DMS53 treated with DMSO at 0.1 percent for 48 hours (cell line): ENCODE data around the gene CTBP2.
"Not testable (repeated sequence)": the region's sequence is repeated elsewhere in the genome, so short reads cannot be mapped to it uniquely, and the experiment has no call there.

ENCODE experiments used
- DNase-seq: peaks from one replicate; lab custom pipeline; 2025; ENCODE audit not compliant: unreplicated experiment; lab: John Stamatoyannopoulos, UW

Gene CTBP2

DNA sequence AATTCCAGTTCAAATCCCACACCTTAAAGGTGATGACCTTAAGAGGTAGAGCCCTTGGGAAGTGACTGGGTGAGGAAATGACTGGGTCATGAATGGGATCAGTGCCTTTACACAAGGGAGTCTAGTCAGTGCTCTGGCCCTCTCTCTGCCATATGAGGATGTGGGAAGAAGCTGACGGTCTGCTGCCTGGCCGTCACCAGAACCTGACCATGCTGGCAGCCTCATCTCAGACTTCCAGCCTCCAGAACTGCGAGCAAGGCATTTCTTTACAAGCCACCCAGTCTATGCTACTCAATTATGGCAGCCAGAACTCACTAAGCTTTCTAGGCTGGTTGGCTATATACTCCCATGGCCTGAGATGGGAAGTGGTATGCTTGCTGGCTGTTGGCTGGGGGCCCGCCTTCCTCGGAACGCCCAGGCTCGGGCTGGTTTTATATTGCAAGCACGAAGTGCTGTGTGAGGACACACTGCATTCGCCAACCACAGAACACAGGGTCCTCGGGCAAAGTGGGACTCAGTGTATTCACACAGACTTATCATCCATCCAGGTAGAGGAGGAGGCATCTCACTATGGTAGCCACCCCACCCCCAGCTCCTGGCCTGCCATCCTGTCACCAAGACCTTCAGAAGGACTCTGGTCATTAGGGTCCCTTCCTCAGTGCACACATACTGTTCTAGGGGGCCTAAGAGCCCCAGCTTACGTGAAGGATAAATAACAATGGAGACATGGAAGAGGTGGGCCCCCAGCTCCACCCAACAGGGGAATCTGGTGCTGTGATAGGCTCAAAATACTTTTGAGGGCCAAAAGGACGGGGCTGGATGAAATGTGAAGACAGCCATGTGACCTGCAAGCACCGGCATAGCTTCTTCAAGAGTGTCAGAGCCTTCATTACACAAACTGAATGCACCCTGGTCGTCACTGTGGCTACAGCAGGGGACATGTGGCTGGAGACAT is 169.4 kb downstream of the CTBP2 start:
- no peak for DNase-seq

DNA sequence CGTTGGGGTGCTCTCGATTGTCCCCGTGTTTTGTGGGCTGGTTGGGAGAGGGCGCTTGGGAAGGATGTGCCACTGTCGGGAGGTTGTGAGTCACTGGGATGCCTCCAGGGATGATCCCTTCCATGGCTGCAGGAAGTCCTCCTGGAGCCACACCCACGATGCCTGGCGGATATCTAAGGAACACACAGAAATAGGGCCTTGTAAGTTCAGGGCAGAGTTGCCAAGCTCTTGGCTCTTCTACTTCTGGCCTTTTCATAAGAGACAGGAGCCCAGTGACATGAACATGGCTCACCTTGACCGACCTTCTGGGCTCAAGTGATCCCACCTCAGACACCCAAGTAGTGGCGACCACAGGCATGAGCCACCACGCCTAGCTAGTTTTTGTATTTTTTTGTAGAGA is 170.8 kb downstream of the CTBP2 start:
- no peak for DNase-seq

DNA sequence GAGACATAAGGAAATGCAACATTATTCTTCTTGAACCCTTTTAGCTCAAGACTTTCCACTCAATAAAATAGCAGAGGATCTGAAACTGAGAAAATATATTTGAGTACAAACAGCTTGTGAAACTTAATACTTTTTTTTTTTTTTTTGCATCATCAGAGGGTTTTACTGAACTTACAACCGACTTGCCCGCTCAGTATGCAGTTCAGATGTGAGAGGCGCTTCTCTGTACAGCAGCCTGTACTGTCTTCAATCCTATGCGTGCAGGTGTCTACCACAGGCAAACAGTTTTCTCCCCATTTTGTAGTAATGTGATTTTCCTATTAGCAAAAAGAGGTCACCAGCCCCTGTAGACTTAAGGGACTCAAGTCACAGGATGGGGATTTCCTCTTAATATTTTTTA is 171.6 kb downstream of the CTBP2 start:
- DNase-seq: not testable (repeated sequence)

DNA sequence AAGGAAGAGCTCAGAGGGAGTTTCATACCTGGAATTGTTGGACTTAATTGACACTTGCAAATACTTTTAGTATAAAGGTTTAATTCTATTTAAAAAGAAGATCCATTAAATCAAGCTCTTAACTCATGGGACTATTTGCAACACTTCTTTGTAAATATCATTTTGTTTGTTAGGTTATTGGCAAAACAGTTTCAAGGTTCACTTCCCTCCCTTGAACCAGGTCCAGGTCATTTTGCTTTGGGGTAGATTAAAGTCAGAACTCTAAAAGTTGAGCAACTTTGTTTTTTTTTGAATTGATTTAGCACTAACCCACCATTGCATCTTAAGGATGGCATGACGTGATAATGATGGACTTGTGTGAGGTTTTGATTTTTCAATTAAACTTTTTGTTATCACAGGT is 172.6 kb downstream of the CTBP2 start:
- DNase-seq: no peak

DNA sequence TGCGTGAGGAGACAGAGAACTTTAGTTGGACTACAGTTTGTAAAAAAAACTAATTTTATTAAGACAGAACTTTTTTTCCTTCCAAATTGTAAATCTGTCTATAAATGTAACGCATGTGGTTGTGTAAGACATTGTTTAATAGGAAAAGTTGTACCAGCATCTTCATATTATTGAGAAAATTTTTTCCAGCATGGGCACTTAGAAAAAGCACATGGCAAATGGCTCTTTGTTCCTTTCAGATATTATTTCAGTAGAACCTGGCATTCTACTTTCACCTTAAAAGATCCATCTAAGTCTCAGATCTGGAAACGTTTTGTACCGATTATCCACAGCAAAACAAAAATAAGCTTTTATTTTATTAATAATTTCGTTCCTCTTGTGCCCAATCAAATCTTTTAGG is 175.2 kb downstream of the CTBP2 start:
- DNase-seq: no peak

DNA sequence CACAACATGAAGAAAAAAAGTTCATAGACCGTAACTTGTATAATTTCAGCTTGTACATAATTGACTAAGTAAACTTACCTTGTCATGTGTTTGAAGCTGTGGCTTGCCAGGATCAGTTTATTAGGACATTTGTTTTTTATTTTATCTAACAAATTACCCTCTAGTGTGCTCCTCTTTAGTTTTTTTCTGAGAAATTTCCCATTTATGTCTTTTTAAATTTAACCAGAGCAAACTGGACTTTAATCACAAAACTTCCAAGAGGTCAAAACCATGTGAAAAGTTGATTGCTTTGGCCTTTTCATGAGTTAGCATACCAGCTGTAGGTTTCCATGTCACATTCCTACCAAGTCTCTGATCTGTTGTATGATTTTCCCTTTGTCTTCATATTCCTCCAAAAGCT is 176.0 kb downstream of the CTBP2 start:
- DNase-seq: no peak

DNA sequence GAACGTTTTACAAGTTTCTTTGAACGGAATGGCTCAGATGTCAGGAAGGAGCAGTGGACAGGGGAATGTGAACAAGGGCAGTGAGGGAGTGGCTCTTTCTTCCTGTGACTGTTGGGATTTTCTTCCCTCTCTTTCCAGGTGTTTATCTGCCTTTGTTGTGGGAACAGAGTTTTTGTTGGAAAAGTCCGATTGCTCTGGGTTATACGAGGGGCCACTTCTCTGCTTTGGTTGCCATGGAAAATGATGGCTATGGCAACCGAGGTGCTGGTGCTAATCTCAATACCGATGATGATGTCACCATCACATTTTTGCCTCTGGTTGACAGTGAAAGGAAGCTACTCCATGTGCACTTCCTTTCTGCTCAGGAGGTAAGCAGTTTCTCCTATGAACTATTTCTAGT is 177.0 kb downstream of the CTBP2 start:
- no peak for DNase-seq

DNA sequence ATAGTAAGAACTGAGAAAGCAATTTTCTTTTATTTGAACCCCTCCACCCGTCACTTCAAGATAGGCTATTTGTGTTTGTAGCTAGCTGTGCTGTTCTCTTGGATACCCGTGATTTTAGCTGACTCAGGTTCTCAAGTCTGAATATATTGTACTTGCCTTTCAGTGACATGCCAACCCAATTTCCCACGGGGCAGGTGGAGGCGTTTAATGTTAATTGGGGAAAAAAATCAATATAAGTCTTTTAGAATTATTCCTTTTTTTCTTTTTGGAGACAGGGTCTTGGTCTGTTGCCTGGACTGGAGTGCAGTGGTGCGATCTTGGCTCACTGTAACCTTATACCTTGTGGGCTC is 182.0 kb downstream of the CTBP2 start:
- DNase-seq: no peak

DNA sequence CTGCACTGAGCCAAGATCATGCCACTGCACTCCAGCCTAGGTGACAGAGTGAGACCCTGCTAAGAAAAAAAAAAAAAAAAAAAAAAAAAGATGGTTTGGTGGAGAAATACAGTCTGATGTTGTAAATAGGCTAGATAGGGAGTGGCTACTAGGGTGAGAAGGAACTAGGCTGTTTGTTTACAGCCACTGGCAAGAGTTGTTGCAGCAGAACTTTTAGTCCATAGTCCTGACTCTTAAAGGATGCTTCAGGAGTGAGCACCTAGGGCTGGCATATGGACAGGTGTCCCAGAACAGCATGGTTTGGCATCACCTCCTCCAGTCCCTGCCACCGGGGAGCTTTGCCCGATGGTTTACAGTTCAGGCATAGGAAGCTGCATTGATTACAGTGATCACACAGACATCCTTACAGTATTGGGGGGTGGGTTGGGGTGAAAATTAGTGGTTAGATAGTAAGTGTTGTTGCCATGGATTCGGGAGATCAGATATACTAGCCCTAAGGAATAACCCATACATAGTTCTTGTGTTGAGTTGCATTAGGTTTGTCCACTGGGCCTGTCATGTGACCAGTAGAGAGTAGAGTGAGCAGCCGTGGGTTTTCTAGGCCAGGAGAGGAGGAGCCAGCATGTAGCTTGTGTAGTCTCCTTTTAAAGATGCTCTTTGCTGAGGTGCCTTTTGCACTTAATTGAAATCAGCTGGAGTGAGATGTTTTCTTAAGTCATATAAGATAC is 182.6 kb downstream of the CTBP2 start:
- DNase-seq: no peak

DNA sequence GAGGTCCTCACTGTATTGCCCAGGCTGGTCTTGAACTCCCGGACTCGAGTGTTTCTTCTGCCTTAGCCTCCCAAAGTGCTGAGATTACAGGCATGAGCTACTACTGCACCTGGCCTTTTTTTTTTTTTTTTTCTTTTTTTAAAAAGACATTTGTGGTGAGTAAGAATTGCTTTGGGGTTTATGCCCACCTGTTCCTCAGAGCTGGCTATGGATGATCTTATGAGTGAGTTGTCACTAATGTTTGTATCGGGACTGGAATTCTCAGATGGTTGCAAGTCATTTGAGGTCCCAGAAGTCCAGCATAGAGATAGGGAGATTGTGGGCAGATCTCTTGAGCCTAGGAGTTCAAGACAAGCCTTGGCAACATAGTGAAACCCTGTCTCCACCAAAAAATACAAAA is 183.2 kb downstream of the CTBP2 start:
- no peak for DNase-seq

DNA sequence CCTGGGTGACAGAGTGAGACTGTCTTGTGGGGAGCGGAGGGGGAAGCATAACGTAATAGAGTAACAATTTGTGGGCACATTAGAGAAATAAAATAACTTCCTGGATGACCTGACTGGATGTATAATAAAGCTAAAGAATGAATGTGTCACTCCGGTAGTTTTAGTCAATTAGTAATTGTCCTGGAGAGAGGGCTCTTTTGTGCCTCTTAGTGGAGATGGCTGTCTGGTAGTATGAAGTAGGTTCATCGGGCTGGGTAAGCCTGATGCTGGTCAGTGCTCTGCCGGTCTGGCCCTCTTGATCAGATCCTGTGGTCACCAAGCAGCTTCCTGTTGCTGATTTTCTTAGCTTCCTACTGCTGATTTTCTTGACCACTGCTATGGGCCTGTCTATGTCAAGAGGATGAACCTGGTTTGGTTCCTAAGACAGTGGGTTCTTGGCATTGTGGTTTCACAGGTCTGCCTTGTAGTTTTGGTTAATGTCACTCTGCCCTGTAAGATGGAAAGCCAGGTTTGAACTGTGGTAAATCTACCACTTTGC is 184.3 kb downstream of the CTBP2 start:
- no peak for DNase-seq

DNA sequence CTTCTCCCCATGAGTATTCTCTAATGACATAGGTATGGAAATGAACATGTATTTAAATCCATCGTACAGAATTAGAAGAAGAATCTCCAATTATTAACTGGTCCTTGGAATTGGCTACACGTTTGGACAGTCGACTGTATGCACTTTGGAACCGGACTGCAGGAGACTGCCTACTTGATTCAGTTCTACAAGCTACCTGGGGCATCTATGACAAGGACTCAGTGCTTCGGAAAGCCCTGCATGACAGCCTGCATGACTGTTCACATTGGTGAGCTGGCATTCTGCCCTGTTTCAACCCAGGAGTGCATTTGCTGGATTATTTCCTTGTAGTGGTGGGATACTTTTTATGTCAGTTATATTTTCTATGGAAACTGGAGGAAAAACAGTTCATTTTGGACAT is 186.2 kb downstream of the CTBP2 start:
- DNase-seq: no peak

DNA sequence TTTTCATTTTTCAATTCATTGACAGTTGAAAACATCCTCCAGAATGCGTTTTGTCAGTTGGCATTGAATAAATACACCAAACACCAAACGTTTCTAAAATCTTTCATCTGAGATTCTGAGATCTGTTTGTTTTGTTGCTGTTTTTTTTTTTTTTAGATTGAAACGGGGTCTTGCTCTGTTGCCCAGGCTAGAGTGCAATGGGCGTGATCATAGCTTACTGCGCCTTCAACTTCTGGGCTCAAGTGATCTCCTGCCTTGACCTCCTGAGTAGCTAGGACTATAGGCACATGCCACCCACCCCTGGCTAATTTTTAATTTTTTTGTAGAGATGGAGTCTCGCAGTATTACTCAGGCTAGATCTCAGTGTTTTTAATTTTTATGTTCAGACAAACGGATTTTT is 187.7 kb downstream of the CTBP2 start:
- no peak for DNase-seq

DNA sequence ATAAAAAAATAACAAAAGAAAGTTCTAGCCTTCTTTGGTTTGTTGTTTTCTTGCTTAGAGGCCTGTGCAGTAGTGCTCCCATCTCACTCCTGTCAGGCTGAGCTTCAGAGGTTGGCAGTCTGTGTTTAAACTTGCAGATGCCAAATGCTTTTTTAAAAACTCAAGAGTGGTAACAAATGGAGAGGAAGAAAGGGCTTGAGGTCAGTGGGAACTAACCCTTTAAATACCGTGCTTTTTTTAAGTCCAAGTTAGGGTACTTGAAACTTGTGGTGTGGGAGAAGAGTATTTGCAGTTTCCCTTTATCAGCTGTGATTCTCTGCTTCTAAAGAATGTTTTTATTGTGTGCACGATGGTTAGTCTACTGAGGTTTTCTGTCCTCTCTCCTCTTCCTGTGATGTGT is 189.1 kb downstream of the CTBP2 start:
- DNase-seq: no peak

DNA sequence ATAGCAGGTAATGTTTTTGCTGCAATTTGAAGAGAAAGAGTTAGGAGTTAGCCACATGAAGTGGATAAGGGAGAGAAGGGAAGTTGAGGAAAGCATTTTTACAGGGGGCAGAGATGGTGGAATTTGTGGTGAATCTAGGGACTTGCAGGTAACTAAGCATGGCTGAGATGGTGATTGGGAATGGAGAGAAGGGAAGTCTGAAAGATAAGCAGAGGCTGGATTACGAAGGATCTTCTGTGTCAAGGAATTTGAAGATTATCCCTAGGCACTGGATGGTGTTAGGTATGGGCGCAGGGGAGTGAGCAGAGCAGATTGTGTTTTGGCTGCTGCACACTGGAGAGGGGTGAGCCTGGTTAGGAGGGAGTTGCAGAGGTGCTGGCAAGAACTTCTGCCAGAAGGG is 193.1 kb downstream of the CTBP2 start:
- DNase-seq: no peak

DNA sequence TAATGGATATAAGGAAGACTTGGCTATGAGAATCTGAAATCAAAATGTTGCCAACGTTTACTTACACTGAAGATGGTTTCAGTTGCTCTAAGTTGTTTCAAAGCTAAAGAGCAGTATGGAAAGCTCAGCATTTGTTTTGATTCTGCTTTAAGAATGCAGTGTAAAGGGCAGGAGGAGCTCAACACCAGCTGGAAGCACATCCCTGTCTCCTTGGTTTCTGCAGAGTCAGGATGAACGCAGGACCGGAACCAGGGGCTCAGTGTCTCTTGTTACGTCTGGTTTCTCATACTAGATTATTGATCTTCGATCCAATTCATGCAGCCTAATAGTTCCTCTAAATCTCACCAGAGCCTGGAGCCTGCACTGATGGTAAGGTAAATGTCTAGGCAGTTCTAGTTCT is 194.4 kb downstream of the CTBP2 start:
- DNase-seq: no peak

DNA sequence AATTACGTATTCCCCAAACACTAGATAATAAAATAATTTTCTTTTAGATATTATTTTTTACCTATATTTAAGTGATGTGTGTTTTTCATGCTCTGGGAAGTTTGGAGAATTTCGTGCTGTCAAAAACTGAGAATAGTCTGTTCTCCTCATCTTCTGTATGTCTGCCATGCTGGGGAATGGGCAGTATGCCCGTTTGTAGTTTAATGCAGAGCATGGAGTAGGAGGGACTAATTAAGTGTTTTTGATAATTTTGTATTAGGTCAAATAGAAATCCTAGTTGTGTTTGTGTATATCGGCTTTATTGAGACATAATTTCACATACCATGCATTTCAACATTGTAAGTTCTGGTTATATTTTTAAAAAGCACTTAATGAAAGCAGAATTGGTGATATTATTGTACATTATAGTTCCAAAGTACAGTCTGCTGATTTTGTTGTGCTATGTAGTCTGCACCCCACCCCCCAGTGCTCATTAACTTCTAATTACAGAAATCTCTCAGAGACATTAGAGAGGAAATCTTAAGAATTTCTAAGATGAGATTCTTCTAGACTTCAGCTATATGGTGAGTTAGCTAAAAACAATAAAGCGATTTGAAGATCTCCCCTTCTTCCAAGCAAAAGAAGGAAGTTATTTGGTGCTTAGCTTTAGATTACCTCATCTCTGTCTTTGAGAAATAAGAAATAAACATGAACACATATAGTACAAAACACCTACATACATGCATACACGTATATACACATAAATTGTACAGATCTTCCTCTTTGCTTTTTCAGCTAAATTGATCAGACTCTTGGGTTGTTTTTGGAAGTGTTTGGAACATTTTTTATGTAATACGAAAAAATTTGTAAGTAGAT is 196.3 kb downstream of the CTBP2 start:
- no peak for DNase-seq

DNA sequence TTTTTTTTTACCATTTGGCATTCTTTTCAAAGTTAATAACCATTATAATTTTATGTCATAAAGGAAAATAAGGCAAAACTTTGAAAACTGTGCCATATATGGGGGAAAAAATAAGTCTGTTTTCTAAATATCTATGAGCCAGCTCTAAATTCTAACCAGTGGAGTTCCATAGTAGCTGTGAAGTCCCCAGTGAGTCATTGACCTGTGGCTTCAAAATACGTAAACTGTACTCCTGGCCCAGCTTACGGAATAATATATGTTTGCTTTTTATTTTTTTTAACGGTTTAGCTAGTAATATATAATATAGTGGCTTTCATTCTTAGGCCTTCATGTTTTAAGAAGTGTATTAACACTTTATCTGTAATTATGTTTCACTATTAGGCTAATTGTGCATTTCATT is 197.9 kb downstream of the CTBP2 start:
- DNase-seq: no peak

DNA sequence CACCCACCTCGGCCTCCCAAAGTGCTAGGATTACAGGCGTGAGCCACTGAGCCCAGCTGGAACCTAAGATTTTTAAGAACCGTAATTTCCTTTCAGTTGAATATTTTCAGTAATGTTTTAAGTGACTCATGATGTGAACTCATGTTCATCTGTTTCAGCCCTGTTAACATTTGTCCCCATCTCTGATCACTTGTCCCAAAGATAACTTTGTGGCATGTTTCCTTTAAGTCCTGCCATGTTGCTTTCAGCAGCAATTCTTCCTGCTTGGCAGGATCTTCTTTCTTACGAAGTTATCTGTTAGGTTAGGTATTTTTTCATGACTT is 199.2 kb downstream of the CTBP2 start:
- DNase-seq: no peak

DNA sequence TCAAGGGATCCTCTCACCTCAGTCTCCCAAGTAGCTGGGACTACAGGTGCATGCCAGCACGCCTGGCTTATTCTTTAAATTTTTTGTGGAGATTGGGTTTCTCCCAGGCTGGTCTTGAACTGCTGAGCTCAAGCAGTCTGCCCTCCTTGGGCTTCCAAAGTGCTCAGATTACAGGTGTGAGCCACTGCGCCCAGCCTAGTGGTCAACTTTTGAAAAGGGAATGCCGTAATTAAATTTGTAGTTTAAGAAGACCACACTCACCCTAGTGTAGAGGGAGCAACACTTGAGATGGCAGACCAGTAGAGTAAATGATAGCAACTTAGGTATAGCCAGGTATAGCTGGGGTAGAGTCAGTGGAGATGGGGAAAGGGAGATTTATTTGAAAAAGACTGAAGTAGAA is 200.8 kb downstream of the CTBP2 start:
- DNase-seq: no peak

DNA sequence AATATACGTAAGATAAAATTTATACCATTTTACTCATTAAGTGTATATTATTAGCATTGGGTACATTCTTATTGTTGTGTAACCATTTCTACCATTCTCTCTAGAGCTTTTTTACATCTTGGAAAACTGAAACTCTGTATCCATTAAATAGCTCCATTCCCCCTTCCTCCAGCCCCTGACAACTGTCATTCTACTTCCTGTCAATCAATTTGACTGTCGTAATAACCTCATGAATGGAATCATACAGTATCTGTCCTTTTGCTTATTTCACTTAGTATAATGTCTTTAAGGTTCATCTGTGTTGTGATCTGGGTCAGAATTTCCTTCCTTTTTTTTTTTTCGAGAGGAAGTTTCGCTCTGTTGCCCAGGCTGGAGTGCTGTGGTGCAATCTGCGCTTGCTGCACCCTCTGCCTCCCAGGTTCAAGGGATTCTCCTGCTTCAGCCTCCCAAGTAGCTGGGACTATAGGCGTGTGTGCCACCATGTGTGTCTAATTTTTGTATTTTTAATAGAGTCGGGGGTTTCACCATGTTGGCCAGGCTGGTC is 202.9 kb downstream of the CTBP2 start:
- no peak for DNase-seq
